DND-41 (cell line): ENCODE data around the gene FOXP1.

ENCODE experiments used
- ATAC-seq: fragments of 200-7000 bp; cut with Tn5 transposase; 3 replicates; pipeline ENCODE4 v1.9.1; 2021; ENCODE audit warnings: low read depth; ENCODE audit not compliant: insufficient read depth
- DNase-seq: peaks from one replicate; pipeline ENCODE4 v3.0.0-alpha.2; 2020
- H2AFZ ChIP-seq: 2 replicates; pipeline ENCODE4 v1.6.0; 2012; ENCODE audit warnings: low read depth, low read length
- H3K27ac ChIP-seq: 2 replicates; pipeline ENCODE4 v1.5.1; 2012; ENCODE audit warnings: low read length, inconsistent platforms
- H3K27me3 ChIP-seq: fragments of 200-600 bp; sonication (generic); 2 replicates; pipeline ENCODE4 v1.6.0; 2012; ENCODE audit warnings: low read length, mild to moderate bottlenecking, inconsistent platforms; ENCODE audit not compliant: insufficient read depth, poor library complexity
- H3K36me3 ChIP-seq: 2 replicates; pipeline ENCODE4 v1.5.1; 2012; ENCODE audit warnings: low read length, inconsistent platforms; ENCODE audit not compliant: insufficient read depth
- H3K4me1 ChIP-seq: 2 replicates; pipeline ENCODE4 v1.5.1; 2012; ENCODE audit warnings: mild to moderate bottlenecking, low read length; ENCODE audit not compliant: insufficient read depth
- H3K4me2 ChIP-seq: 2 replicates; pipeline ENCODE4 v1.6.0; 2012; ENCODE audit warnings: mild to moderate bottlenecking, moderate library complexity, low read length, inconsistent platforms; ENCODE audit not compliant: insufficient read depth
- H3K4me3 ChIP-seq, 2 experiments: fragments of 200-600 bp in 1 of 2; shearing (Covaris generic) in 1 of 2; 2 replicates each; pipeline ENCODE4 v1.5.1; 2012 to 2016; ENCODE audit warnings: inconsistent platforms in 2 of 2, low read length in 2 of 2, mild to moderate bottlenecking in 2 of 2, low read depth in 1 of 2, moderate library complexity in 1 of 2
- H3K79me2 ChIP-seq: 2 replicates; pipeline ENCODE4 v1.6.0; 2012; ENCODE audit warnings: low read length, inconsistent platforms; ENCODE audit not compliant: insufficient read depth
- H3K9ac ChIP-seq: 2 replicates; pipeline ENCODE4 v1.6.0; 2012; ENCODE audit warnings: low read depth, mild to moderate bottlenecking, inconsistent platforms, low read length, moderate library complexity
- H3K9me3 ChIP-seq: 2 replicates; pipeline ENCODE4 v1.5.1; 2012; ENCODE audit warnings: low read length, moderate library complexity, mild to moderate bottlenecking, inconsistent platforms; ENCODE audit not compliant: insufficient read depth, severe bottlenecking
- H4K20me1 ChIP-seq: 2 replicates; pipeline ENCODE4 v1.6.0; 2012; ENCODE audit warnings: low read length; ENCODE audit not compliant: insufficient read depth
- CTCF ChIP-seq: IDR thresholded peaks from 2 replicates; pipeline ENCODE4 v1.5.1; 2012; ENCODE audit warnings: borderline replicate concordance, low read length, moderate library complexity, mild to moderate bottlenecking; ENCODE audit not compliant: poor library complexity, severe bottlenecking; ENCODE audit errors: extremely low read depth
- EZH2 ChIP-seq: IDR thresholded peaks from 3 replicates; pipeline ENCODE4 v1.6.1; 2012; ENCODE audit warnings: borderline replicate concordance, low read depth, mild to moderate bottlenecking, moderate library complexity, low read length, inconsistent platforms; ENCODE audit not compliant: severe bottlenecking

FOXP1 gene

GRCh38 chr3:70989174-70989573, 594.4 kb downstream of the FOXP1 start:
- H3K9ac ChIP-seq: no peak overlapping the region
- no peak overlapping the region for H3K4me3 ChIP-seq
- peaks cover 75% of the 10 kb centered on the region for H3K36me3 ChIP-seq
- 0 out of 2 replicates have a peak, but pooled peaks cover 3% of the 10 kb centered on the region for H3K79me2 ChIP-seq
- TF ChIP-seq EZH2: no peak
- TF ChIP-seq CTCF: no peak
- H2AFZ ChIP-seq: no peak overlapping the region
- no peaks in the 10 kb centered on the region for H3K27me3 ChIP-seq
- H3K4me1 ChIP-seq: peaks cover 44% of the 10 kb centered on the region
- ATAC-seq (no peak), DNase-seq (no peak)
- no peaks in the 10 kb centered on the region for H3K9me3 ChIP-seq
- no peak overlapping the region for H3K4me2 ChIP-seq
- no peaks in the 10 kb centered on the region for H4K20me1 ChIP-seq
- peak overlapping the region; percentile 87 for H3K27ac ChIP-seq

- H3K27ac ChIP-seq: no peak overlapping the region
- TF ChIP-seq EZH2: no peak
- TF ChIP-seq CTCF: no peak
- 0 out of 2 replicates have a peak, but pooled peaks cover 2% of the 10 kb centered on the region for H3K79me2 ChIP-seq
- no peak overlapping the region for H2AFZ ChIP-seq
- no peak for DNase-seq
- H3K27me3 ChIP-seq: no peaks in the 10 kb centered on the region
- peaks cover 73% of the 10 kb centered on the region for H3K36me3 ChIP-seq
- no peak overlapping the region for H3K9ac ChIP-seq
- no peak overlapping the region for H3K4me3 ChIP-seq
- ATAC-seq: no peak
- H3K4me2 ChIP-seq: no peak overlapping the region
- H4K20me1 ChIP-seq: no peaks in the 10 kb centered on the region
- no peaks in the 10 kb centered on the region for H3K9me3 ChIP-seq
- peaks cover 42% of the 10 kb centered on the region for H3K4me1 ChIP-seq
Observed at GRCh38 chr3:70988111-70988510, 595.4 kb downstream of the FOXP1 start.

- no peak overlapping the region for H3K9ac ChIP-seq
- no peaks in the 10 kb centered on the region for H4K20me1 ChIP-seq
- DNase-seq (no peak), ATAC-seq (no peak)
- no peak overlapping the region for H2AFZ ChIP-seq
- H3K4me2 ChIP-seq: no peak overlapping the region
- H3K4me3 ChIP-seq: no peak overlapping the region
- H3K4me1 ChIP-seq: peaks cover 20% of the 10 kb centered on the region
- peaks cover 68% of the 10 kb centered on the region for H3K36me3 ChIP-seq
- no peaks in the 10 kb centered on the region for H3K27me3 ChIP-seq
- H3K9me3 ChIP-seq: no peaks in the 10 kb centered on the region
- TF ChIP-seq EZH2 (no peak), CTCF (no peak)
- no peak overlapping the region for H3K27ac ChIP-seq
- H3K79me2 ChIP-seq: peaks cover 6% of the 10 kb centered on the region; the same call in 1 of the 2 replicates
Observed at GRCh38 chr3:70985572-70985971, 598.0 kb downstream of the FOXP1 start.
